Stimulated activated naive B cell treated with anti-CD40 and anti-IgM and Interleukin-4, amounts not matched to agents 10 μg/mL and 1 μg/mL and 100 μg/mL, for 72 hours (primary cell): ENCODE data around the gene IGFN1.

ENCODE experiments used
- ATAC-seq, 2 donors: fragments of 150-1000 bp; cut with Tn5 transposase; replicated peaks; 2 replicates each; pipeline ENCODE4 v1.10.0; 2021; ENCODE audit warnings: moderate library complexity in 1 of 2
- DNase-seq: peaks from one replicate; pipeline ENCODE4 v3.0.0; 2021
- H3K27ac Mint-ChIP-seq: one replicate; pipeline ENCODE4 v1.8.0; 2022; ENCODE audit warnings: mild to moderate bottlenecking, mixed read lengths
- H3K27me3 Mint-ChIP-seq, 2 donors: one replicate each; pipeline ENCODE4 v1.8.0; 2022; ENCODE audit warnings: mixed read lengths in 2 of 2
- H3K36me3 Mint-ChIP-seq, 2 donors: one replicate each; pipeline ENCODE4 v1.8.0; 2022; ENCODE audit warnings: mixed read lengths in 2 of 2, mild to moderate bottlenecking in 1 of 2
- H3K4me1 Mint-ChIP-seq, 2 donors: one replicate each; pipeline ENCODE4 v1.8.0; 2022; ENCODE audit warnings: mixed read lengths in 2 of 2, mild to moderate bottlenecking in 1 of 2
- H3K4me3 Mint-ChIP-seq, 2 donors: one replicate each; pipeline ENCODE4 v1.8.0; 2022; ENCODE audit warnings: mild to moderate bottlenecking in 2 of 2, mixed read lengths in 2 of 2, moderate library complexity in 1 of 2
- H3K9me3 Mint-ChIP-seq, 2 donors: one replicate each; pipeline ENCODE4 v1.8.0; 2022; ENCODE audit warnings: mixed read lengths in 2 of 2, mild to moderate bottlenecking in 1 of 2

IGFN1 gene

GRCh38 chr1:201270616-201271390 lies 80.2 kb downstream of the IGFN1 start:
- ATAC-seq, result no peak
- Mint-ChIP-seq H3K27me3 (peaks cover 35 to 36% of the 10 kb centered on the region in 2 donors), H3K36me3 (no peaks in the 10 kb centered on the region), H3K9me3 (no peaks in the 10 kb centered on the region), H3K4me3 (no peak overlapping the region), H3K27ac (no peak overlapping the region), H3K4me1 (no peaks in the 10 kb centered on the region)
- DNase-seq, result no peak

GRCh38 chr1:201272799-201273198 lies 82.2 kb downstream of the IGFN1 start:
- Mint-ChIP-seq H3K36me3 (no peaks in the 10 kb centered on the region), H3K4me3 (no peak overlapping the region), H3K27ac (no peak overlapping the region), H3K9me3 (no peaks in the 10 kb centered on the region), H3K4me1 (no peaks in the 10 kb centered on the region), H3K27me3 (peaks cover 26 to 34% of the 10 kb centered on the region in 2 donors)
- no peak for DNase-seq
- ATAC-seq, result no peak

- Mint-ChIP-seq H3K27ac (no peak overlapping the region), H3K9me3 (no peaks in the 10 kb centered on the region)
Measured at GRCh38 chr1:201274616-201275252, 84.1 kb downstream of the IGFN1 start.

GRCh38 chr1:201275253-201275666 lies 84.6 kb downstream of the IGFN1 start:
- Mint-ChIP-seq H3K9me3 (no peaks in the 10 kb centered on the region), H3K27me3 (peaks cover 11 to 27% of the 10 kb centered on the region in 2 donors), H3K27ac (no peak overlapping the region), H3K4me3 (no peak overlapping the region), H3K36me3 (no peaks in the 10 kb centered on the region), H3K4me1 (no peaks in the 10 kb centered on the region)
- DNase-seq, result no peak
- ATAC-seq, result no peak

More at GRCh38 chr1:201274616-201275252, 84.1 kb downstream of the IGFN1 start:
- DNase-seq (no peak), ATAC-seq (no peak)
- Mint-ChIP-seq H3K4me1 (no peaks in the 10 kb centered on the region), H3K4me3 (no peak overlapping the region), H3K27me3 (peaks cover 15 to 31% of the 10 kb centered on the region in 2 donors), H3K36me3 (no peaks in the 10 kb centered on the region)

DNA sequence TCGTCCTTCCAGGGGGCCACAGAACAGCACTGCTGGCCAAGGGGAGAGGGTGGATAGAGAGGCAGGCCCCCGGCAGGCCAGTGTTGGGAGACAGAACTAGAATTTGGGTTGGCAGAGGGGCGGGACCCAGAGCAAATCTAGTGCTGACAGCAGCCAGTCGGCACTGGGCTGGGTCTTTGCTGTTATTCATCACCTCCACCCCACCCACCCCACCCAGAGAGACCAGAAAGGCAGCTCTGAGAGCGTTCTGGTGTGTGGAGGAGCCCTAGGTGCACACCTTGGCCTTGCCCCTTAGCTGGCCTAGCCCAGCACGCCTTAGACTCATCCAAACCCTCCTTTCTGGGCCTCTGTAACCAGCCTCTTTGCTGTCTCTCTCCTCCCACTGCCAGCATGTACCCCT lies 86.3 kb downstream of the IGFN1 start:
- Mint-ChIP-seq H3K27ac (no peak overlapping the region), H3K9me3 (no peaks in the 10 kb centered on the region), H3K36me3 (no peaks in the 10 kb centered on the region), H3K27me3 (peaks cover 17 to 28% of the 10 kb centered on the region in 2 donors), H3K4me3 (no peak overlapping the region), H3K4me1 (no peaks in the 10 kb centered on the region)
- DNase-seq (no peak), ATAC-seq (no peak)

DNA sequence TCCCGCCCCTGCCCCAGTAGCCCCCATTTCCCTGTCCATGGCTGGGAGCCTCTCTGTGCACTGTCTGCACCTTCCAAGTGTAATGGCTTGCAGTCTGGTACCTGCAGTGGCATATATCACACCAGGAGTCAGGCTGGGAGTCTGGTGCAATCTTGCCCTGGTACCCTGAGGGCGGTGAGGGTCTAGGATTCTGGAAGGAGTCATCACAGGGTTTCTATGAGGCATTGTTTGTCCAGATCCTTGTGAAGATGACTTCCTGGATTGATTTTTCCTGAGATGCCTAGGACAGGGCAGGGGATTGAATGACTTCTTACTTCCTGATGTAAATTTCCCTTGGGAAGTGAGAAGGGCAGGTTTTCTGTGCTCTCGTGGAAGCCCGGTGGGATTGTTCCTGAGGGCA lies 86.8 kb downstream of the IGFN1 start:
- no peak overlapping the region for H3K4me3 Mint-ChIP-seq
- H3K9me3 Mint-ChIP-seq, result no peaks in the 10 kb centered on the region
- H3K27me3 Mint-ChIP-seq, result peaks cover 22 to 34% of the 10 kb centered on the region in 2 donors
- no peak overlapping the region for H3K27ac Mint-ChIP-seq
- DNase-seq, result no peak
- no peaks in the 10 kb centered on the region for H3K4me1 Mint-ChIP-seq
- ATAC-seq, result no peak
- no peaks in the 10 kb centered on the region for H3K36me3 Mint-ChIP-seq
